GM12873 (cell line): ENCODE results near the gene NEAT1.

Source experiments
- CTCF ChIP-seq: IDR thresholded peaks from 2 replicates; pipeline ENCODE4 v1.5.1; 2012; ENCODE audit warnings: low read depth, mild to moderate bottlenecking, moderate library complexity, low read length, control low read depth; ENCODE audit not compliant: insufficient read depth; ENCODE audit errors: missing control alignments

Gene NEAT1

GRCh38 chr11:65401803-65402248, 20.8 kb upstream of the NEAT1 start:
- TF ChIP-seq CTCF, result no peak

- TF ChIP-seq CTCF, result no peak
Observed at GRCh38 chr11:65402790-65403189, 19.8 kb upstream of the NEAT1 start.

GRCh38 chr11:65403607-65404121, 18.9 kb upstream of the NEAT1 start:
- no peak for TF ChIP-seq CTCF

- no peak for TF ChIP-seq CTCF
Observed at GRCh38 chr11:65404210-65404609, 18.4 kb upstream of the NEAT1 start.

- TF ChIP-seq CTCF, result no peak
Observed at GRCh38 chr11:65404638-65405339, 17.8 kb upstream of the NEAT1 start.

GRCh38 chr11:65410936-65411680, 11.5 kb upstream of the NEAT1 start:
- no peak for TF ChIP-seq CTCF

GRCh38 chr11:65411681-65412070, 10.9 kb upstream of the NEAT1 start:
- no peak for TF ChIP-seq CTCF
